Transverse colon (tissue), 4 donors: ENCODE data around the gene ELOVL1.

Experiments
- EP300 ChIP-seq: sonication (generic); formaldehyde crosslinking; IDR thresholded peaks from one replicate; pipeline ENCODE4 v1.6.1; 2017; ENCODE audit warnings: antibody characterized with exemption, low read depth
- POLR2A ChIP-seq: fragments of 450-650 bp; IDR thresholded peaks from one replicate; pipeline ENCODE4 v1.6.1; 2016; ENCODE audit warnings: antibody characterized with exemption, mild to moderate bottlenecking, moderate library complexity
- POLR2AphosphoS5 ChIP-seq, 3 donors: sonication (generic); formaldehyde crosslinking; IDR thresholded peaks; one replicate each; pipeline ENCODE4 v1.6.1; 2016; ENCODE audit warnings: antibody characterized with exemption in 3 of 3
- TF ChIP-seq, protein P1 (sequence below), 5 experiments: fragments of 200-600 bp in 3 of 5; fragments of 450-650 bp in 2 of 5; sonication (generic) in 3 of 5; IDR thresholded peaks; 1 replicate in 2 of 5; 2 replicates in 3 of 5; pipeline ENCODE4 v1.5.1; 2016 to 2017; ENCODE audit warnings: antibody characterized with exemption in 5 of 5, inconsistent platforms in 3 of 5, mild to moderate bottlenecking in 2 of 5, moderate library complexity in 1 of 5

DNA sequence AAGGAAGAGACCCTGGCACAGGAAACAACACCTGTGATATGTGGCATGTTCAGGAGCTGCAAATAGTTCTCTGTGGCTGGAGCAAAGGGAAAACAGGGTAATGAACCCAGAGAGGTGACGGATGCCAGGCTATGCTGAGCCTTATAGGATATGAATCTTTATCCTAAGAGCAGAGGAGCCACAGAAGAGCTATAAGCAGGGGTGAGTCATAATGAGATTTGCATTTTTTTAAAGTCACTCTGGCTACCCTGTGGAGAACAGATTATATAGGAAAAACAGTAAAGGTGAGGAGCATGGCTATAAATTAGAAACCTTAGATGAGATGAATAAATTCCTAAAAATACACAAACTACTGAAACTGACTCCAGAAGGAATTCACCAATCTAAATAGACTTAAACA lies 43.0 kb downstream of the ELOVL1 start:
- TF ChIP-seq, protein P1, sequence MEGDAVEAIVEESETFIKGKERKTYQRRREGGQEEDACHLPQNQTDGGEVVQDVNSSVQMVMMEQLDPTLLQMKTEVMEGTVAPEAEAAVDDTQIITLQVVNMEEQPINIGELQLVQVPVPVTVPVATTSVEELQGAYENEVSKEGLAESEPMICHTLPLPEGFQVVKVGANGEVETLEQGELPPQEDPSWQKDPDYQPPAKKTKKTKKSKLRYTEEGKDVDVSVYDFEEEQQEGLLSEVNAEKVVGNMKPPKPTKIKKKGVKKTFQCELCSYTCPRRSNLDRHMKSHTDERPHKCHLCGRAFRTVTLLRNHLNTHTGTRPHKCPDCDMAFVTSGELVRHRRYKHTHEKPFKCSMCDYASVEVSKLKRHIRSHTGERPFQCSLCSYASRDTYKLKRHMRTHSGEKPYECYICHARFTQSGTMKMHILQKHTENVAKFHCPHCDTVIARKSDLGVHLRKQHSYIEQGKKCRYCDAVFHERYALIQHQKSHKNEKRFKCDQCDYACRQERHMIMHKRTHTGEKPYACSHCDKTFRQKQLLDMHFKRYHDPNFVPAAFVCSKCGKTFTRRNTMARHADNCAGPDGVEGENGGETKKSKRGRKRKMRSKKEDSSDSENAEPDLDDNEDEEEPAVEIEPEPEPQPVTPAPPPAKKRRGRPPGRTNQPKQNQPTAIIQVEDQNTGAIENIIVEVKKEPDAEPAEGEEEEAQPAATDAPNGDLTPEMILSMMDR (IDR thresholded peaks at IDR 0.05): no peak
- no peak for TF ChIP-seq POLR2AphosphoS5 (IDR thresholded peaks at IDR 0.05)
- TF ChIP-seq POLR2A: no peak
- no peak for TF ChIP-seq EP300
